Loucy (cell line): ENCODE results near the gene ACTBL2.
A peak's percentile ranks its signal among the peaks of the same experiment; 100 is the strongest.

Experiments used
- H2AFZ ChIP-seq: fragments of 200-600 bp; sonication (generic); 2 replicates; pipeline ENCODE4 v1.6.0; 2016; ENCODE audit warnings: antibody characterized with exemption, mild to moderate bottlenecking, low read length, moderate library complexity
- H3F3A ChIP-seq: fragments of 200-600 bp; 2 replicates; pipeline ENCODE4 v1.6.0; 2016; ENCODE audit warnings: antibody characterized with exemption, low read depth, mild to moderate bottlenecking
- H3K27me3 ChIP-seq: fragments of 200-600 bp; sonication (generic); 2 replicates; pipeline ENCODE4 v1.6.1; 2014; ENCODE audit warnings: low read length, mild to moderate bottlenecking; ENCODE audit not compliant: insufficient read depth, poor library complexity, severe bottlenecking
- H3K36me3 ChIP-seq: fragments of 200-600 bp; sonication (generic); 2 replicates; pipeline ENCODE4 v1.6.1; 2016; ENCODE audit warnings: low read length; ENCODE audit not compliant: insufficient read depth
- H3K4me1 ChIP-seq: fragments of 200-600 bp; sonication (generic); 2 replicates; pipeline ENCODE4 v1.5.1; 2014; ENCODE audit warnings: low read length, mild to moderate bottlenecking; ENCODE audit not compliant: insufficient read depth, poor library complexity, severe bottlenecking
- H3K4me2 ChIP-seq: fragments of 200-600 bp; sonication (generic); 2 replicates; pipeline ENCODE4 v1.6.0; 2014; ENCODE audit warnings: antibody characterized with exemption, low read length, low read depth, mild to moderate bottlenecking; ENCODE audit not compliant: poor library complexity, severe bottlenecking
- H3K4me3 ChIP-seq: fragments of 200-600 bp; sonication (generic); 2 replicates; pipeline ENCODE4 v1.5.1; 2014; ENCODE audit warnings: low read length, mild to moderate bottlenecking, mixed read lengths; ENCODE audit not compliant: poor library complexity, severe bottlenecking
- H3K79me2 ChIP-seq: fragments of 200-600 bp; sonication (generic); 2 replicates; pipeline ENCODE4 v1.6.1; 2014; ENCODE audit warnings: low read length; ENCODE audit not compliant: insufficient read depth
- H3K9ac ChIP-seq: fragments of 200-600 bp; sonication (generic); 2 replicates; pipeline ENCODE4 v1.6.0; 2014; ENCODE audit warnings: mild to moderate bottlenecking, low read depth, low read length, moderate library complexity; ENCODE audit not compliant: poor library complexity, severe bottlenecking
- H3K9me2 ChIP-seq: fragments of 200-600 bp; sonication (generic); replicated peaks from 2 replicates; pipeline ENCODE4 v1.6.1; 2016; ENCODE audit warnings: low read depth, low read length, mixed read lengths
- H3K9me3 ChIP-seq: fragments of 200-600 bp; sonication (generic); 2 replicates; pipeline ENCODE4 v1.6.1; 2014; ENCODE audit warnings: mild to moderate bottlenecking, antibody characterized with exemption, low read length, low read depth; ENCODE audit not compliant: insufficient read depth
- H4K20me1 ChIP-seq: fragments of 200-600 bp; sonication (generic); 2 replicates; pipeline ENCODE4 v1.6.0; 2014; ENCODE audit warnings: antibody characterized with exemption, low read length, mild to moderate bottlenecking; ENCODE audit not compliant: insufficient read depth, poor library complexity, severe bottlenecking
- CTCF ChIP-seq: fragments of 200-600 bp; sonication (generic); conservative IDR thresholded peaks from 2 replicates; pipeline ENCODE4 v1.5.1; 2014; ENCODE audit warnings: mild to moderate bottlenecking, antibody characterized with exemption, low read length
- EZH2phosphoT487 ChIP-seq: fragments of 200-600 bp; IDR thresholded peaks from 2 replicates; pipeline ENCODE4 v1.6.1; 2018; ENCODE audit warnings: antibody characterized with exemption, mild to moderate bottlenecking, moderate library complexity, borderline replicate concordance

ACTBL2 gene

GRCh38 chr5:57448751-57449150 lies 33.9 kb downstream of the ACTBL2 start:
- Histone ChIP-seq H3K4me1 (peaks cover 53% of the 10 kb centered on the region), H3K4me2 (no peak overlapping the region), H3K9ac (no peak overlapping the region), H3K27me3 (no peaks in the 10 kb centered on the region), H3K9me2 (no peaks in the 10 kb centered on the region), H2AFZ (peak overlapping the region; percentile 70), H3K36me3 (no peaks in the 10 kb centered on the region), H3K9me3 (no peaks in the 10 kb centered on the region), H3K79me2 (no peaks in the 10 kb centered on the region), H4K20me1 (no peaks in the 10 kb centered on the region), H3F3A (peaks cover 15% of the 10 kb centered on the region), H3K4me3 (no peak overlapping the region)
- no peak for TF ChIP-seq EZH2phosphoT487

GRCh38 chr5:57448287-57448686 lies 34.3 kb downstream of the ACTBL2 start:
- Histone ChIP-seq H3K9ac (no peak overlapping the region), H3K27me3 (no peaks in the 10 kb centered on the region), H3K9me3 (no peaks in the 10 kb centered on the region), H2AFZ (no peak overlapping the region), H4K20me1 (no peaks in the 10 kb centered on the region), H3K4me3 (no peak overlapping the region), H3K36me3 (no peaks in the 10 kb centered on the region), H3K9me2 (no peaks in the 10 kb centered on the region), H3K4me2 (no peak overlapping the region), H3F3A (peaks cover 15% of the 10 kb centered on the region), H3K79me2 (no peaks in the 10 kb centered on the region), H3K4me1 (peaks cover 53% of the 10 kb centered on the region)
- TF ChIP-seq CTCF (no peak), EZH2phosphoT487 (no peak)

- no peaks in the 10 kb centered on the region for H4K20me1 ChIP-seq
- TF ChIP-seq CTCF (no peak), EZH2phosphoT487 (no peak)
- no peaks in the 10 kb centered on the region for H3K9me2 ChIP-seq
- H3K9ac ChIP-seq, result no peak overlapping the region
- H3K4me2 ChIP-seq, result no peak overlapping the region
- H2AFZ ChIP-seq, result no peak overlapping the region
- no peaks in the 10 kb centered on the region for H3K27me3 ChIP-seq
- no peaks in the 10 kb centered on the region for H3K36me3 ChIP-seq
- H3F3A ChIP-seq, result peaks cover 15% of the 10 kb centered on the region
- H3K9me3 ChIP-seq, result no peaks in the 10 kb centered on the region
- H3K4me1 ChIP-seq, result peaks cover 53% of the 10 kb centered on the region
- no peak overlapping the region for H3K4me3 ChIP-seq
- no peaks in the 10 kb centered on the region for H3K79me2 ChIP-seq
Measured at GRCh38 chr5:57447658-57448057, 35.0 kb downstream of the ACTBL2 start.

GRCh38 chr5:57446966-57447365 lies 35.6 kb downstream of the ACTBL2 start:
- Histone ChIP-seq H3K79me2 (no peaks in the 10 kb centered on the region), H3K9me2 (no peaks in the 10 kb centered on the region), H3K27me3 (no peaks in the 10 kb centered on the region), H3K9ac (no peak overlapping the region), H3K9me3 (no peaks in the 10 kb centered on the region), H4K20me1 (no peaks in the 10 kb centered on the region), H3K4me3 (no peak overlapping the region), H3K4me2 (no peak overlapping the region), H3K36me3 (no peaks in the 10 kb centered on the region), H2AFZ (no peak overlapping the region), H3K4me1 (peaks cover 53% of the 10 kb centered on the region), H3F3A (peaks cover 11% of the 10 kb centered on the region)
- no peak for TF ChIP-seq EZH2phosphoT487
- no peak for TF ChIP-seq CTCF
